Amygdala (tissue), 56 donors: ENCODE measurements around the gene SLC6A13.
"Not testable (repeated sequence)": the region's sequence is repeated elsewhere in the genome, so short reads cannot be mapped to it uniquely, and the experiment has no call there.

Source experiments
- DNase-seq, 56 donors: peaks; one replicate each; lab custom pipeline; 2025; lab: John Stamatoyannopoulos, UW

Gene SLC6A13

GRCh38 chr12:262817-263216, at the start of gene SLC6A13:
TSS of gene SLC6A13 (minus strand) at chr12:262836. CDS start at chr12:260052, 2,784 bp downstream.
- DNase-seq: no peak

GRCh38 chr12:308511-308910, 45.9 kb upstream of the SLC6A13 start:
- DNase-seq: no peak

GRCh38 chr12:307406-307805, 44.8 kb upstream of the SLC6A13 start:
- DNase-seq: no peak

- DNase-seq: no peak
Observed at GRCh38 chr12:304805-305204, 42.2 kb upstream of the SLC6A13 start.

GRCh38 chr12:302766-303165, 40.1 kb upstream of the SLC6A13 start:
- DNase-seq: not testable (repeated sequence)

- DNase-seq: not testable (repeated sequence)
Observed at GRCh38 chr12:300166-300565, 37.5 kb upstream of the SLC6A13 start.

GRCh38 chr12:299511-299910, 36.9 kb upstream of the SLC6A13 start:
- DNase-seq: not testable (repeated sequence)

GRCh38 chr12:298059-298458, 35.4 kb upstream of the SLC6A13 start:
- not testable (repeated sequence) for DNase-seq

- DNase-seq: no peak
Observed at GRCh38 chr12:295132-295531, 32.5 kb upstream of the SLC6A13 start.

GRCh38 chr12:293199-293598, 30.6 kb upstream of the SLC6A13 start:
- DNase-seq: no peak

GRCh38 chr12:292186-292585, 29.6 kb upstream of the SLC6A13 start:
- DNase-seq: no peak

- no peak for DNase-seq
Observed at GRCh38 chr12:291153-291723, 28.6 kb upstream of the SLC6A13 start.

- peak in 3 of 56 donors; percentile 3 to 15 (median 9) for DNase-seq
Observed at GRCh38 chr12:288687-289086, 26.1 kb upstream of the SLC6A13 start.

GRCh38 chr12:286531-287300, 24.1 kb upstream of the SLC6A13 start:
- DNase-seq: no peak

- DNase-seq: no peak
Observed at GRCh38 chr12:278046-278445, 15.4 kb upstream of the SLC6A13 start.

GRCh38 chr12:275812-276211, 13.2 kb upstream of the SLC6A13 start:
- no peak for DNase-seq

GRCh38 chr12:273382-273781, 10.7 kb upstream of the SLC6A13 start:
- DNase-seq: no peak

GRCh38 chr12:272942-273341, 10.3 kb upstream of the SLC6A13 start:
- DNase-seq: no peak

- peak in 6 of 56 donors; percentile 8 to 30 (median 16) for DNase-seq
Observed at GRCh38 chr12:271161-271560, 8.5 kb upstream of the SLC6A13 start.

- peak in 1 of 56 donors; percentile 4 for DNase-seq
Observed at GRCh38 chr12:269191-269590, 6.6 kb upstream of the SLC6A13 start.

- DNase-seq: no peak
Observed at GRCh38 chr12:268483-268840, 5.8 kb upstream of the SLC6A13 start.
